HCT116 (cell line): ENCODE results near the gene TBL1X. TPM values are rescaled to one million over a fixed set of nuclear protein-coding genes. Genes with fewer than 3 reads are reported as not detected.

Experiments used
- ATAC-seq: fragments of 200-7000 bp; cut with Tn5 transposase; 2 replicates; pipeline ENCODE4 v1.9.1; 2020; ENCODE audit warnings: mild to moderate bottlenecking, moderate library complexity
- Bru-seq: library from RNA; stranded (reverse); fragments of 400-500 nt; gene quantifications from one replicate; lab custom pipeline; 2021; lab: Mats Ljungman, UMichigan
- BruChase-seq, 2 experiments: library from RNA; stranded (reverse); fragments of 400-500 nt; gene quantifications; one replicate each; lab custom pipeline; 2021; lab: Mats Ljungman, UMichigan
- BruUV-seq: library from RNA; stranded (reverse); fragments of 400-500 nt; replicated peaks from 2 replicates; lab custom pipeline; 2021; lab: Mats Ljungman, UMichigan
- CTCF ChIA-PET: fragments of 300-600 bp; sonication (Branson Sonifier 250); formaldehyde crosslinking; loops from one replicate; lab custom pipeline; 2021; ENCODE audit warnings: antibody characterized with exemption; lab: Charles Lee
- POLR2A ChIA-PET: fragments of 300-600, 350-600 bp; sonication (Branson Sonifier 250); formaldehyde crosslinking; loops from one replicate; lab custom pipeline; 2021; ENCODE audit warnings: antibody characterized with exemption; lab: Charles Lee
- RAD21 ChIA-PET, 2 experiments: fragments of 300-600 bp; sonication (Branson Sonifier 250); formaldehyde crosslinking; loops; one replicate each; lab custom pipeline; 2023; ENCODE audit warnings: low total read pairs in 2 of 2; ENCODE audit not compliant: uncharacterized antibody in 2 of 2, unreplicated experiment in 2 of 2, low non-redundant PET in 1 of 2; lab: Charles Lee
- DNase-seq: peaks from one replicate; pipeline ENCODE4 v3.0.0-alpha.2; 2010; ENCODE audit warnings: low read depth, low spot score
- H2AFZ ChIP-seq: fragments of 200-600 bp; shearing (Covaris generic), sonication (generic); 2 replicates; pipeline ENCODE4 v1.6.1; 2017; ENCODE audit warnings: low read depth, mixed run types, mixed read lengths, antibody characterized with exemption, low read length; ENCODE audit not compliant: poor library complexity, severe bottlenecking
- H3K27ac ChIP-seq: 2 replicates; pipeline ENCODE4 v1.5.1; 2012; ENCODE audit warnings: low read depth, low read length
- H3K27me3 ChIP-seq: fragments of 200-600 bp; sonication (generic); 2 replicates; pipeline ENCODE4 v1.6.1; 2016; ENCODE audit warnings: mixed run types, low read length, mixed read lengths; ENCODE audit not compliant: insufficient read depth
- H3K36me3 ChIP-seq, 2 experiments: fragments of 200-500 bp in 1 of 2; fragments of 200-600 bp in 1 of 2; sonication (Bioruptor generic) in 1 of 2; sonication (generic) in 1 of 2; 2 replicates each; pipeline versions ENCODE4 v1.5.1 to v1.6.1; 2014 to 2016; ENCODE audit warnings: low read length in 2 of 2, inconsistent platforms in 1 of 2, mixed read lengths in 1 of 2, mixed run types in 1 of 2; ENCODE audit not compliant: insufficient read depth in 2 of 2, control insufficient read depth in 1 of 2
- H3K4me1 ChIP-seq, 2 experiments: fragments of 200-600 bp in 1 of 2; sonication (generic) in 1 of 2; 2 replicates each; pipeline versions ENCODE4 v1.5.1 to v1.6.1; 2012 to 2017; ENCODE audit warnings: low read length in 2 of 2, inconsistent platforms in 1 of 2, mild to moderate bottlenecking in 1 of 2, mixed read lengths in 1 of 2, mixed run types in 1 of 2, moderate library complexity in 1 of 2; ENCODE audit not compliant: insufficient read depth in 2 of 2, control insufficient read depth in 1 of 2
- H3K4me2 ChIP-seq: fragments of 200-600 bp; sonication (generic); 2 replicates; pipeline ENCODE4 v1.6.1; 2017; ENCODE audit warnings: mixed run types, low read length, mixed read lengths
- H3K4me3 ChIP-seq, 2 experiments: fragments of 200-600 bp in 1 of 2; sonication (generic) in 1 of 2; replicated peaks in 1 of 2; 2 replicates each; pipeline ENCODE4 v1.5.1; 2011 to 2016; ENCODE audit warnings: low read length in 2 of 2, control low read depth in 1 of 2, low read depth in 1 of 2, mild to moderate bottlenecking in 1 of 2, mixed read lengths in 1 of 2, mixed run types in 1 of 2
- H3K79me2 ChIP-seq: fragments of 200-600 bp; sonication (generic); 2 replicates; pipeline ENCODE4 v1.6.1; 2017; ENCODE audit warnings: mild to moderate bottlenecking, mixed run types, low read length, moderate library complexity, mixed read lengths; ENCODE audit not compliant: insufficient read depth
- H3K9ac ChIP-seq: fragments of 200-600 bp; sonication (generic); 2 replicates; pipeline ENCODE4 v1.6.1; 2016; ENCODE audit warnings: low read length, mixed read lengths
- H3K9me2 ChIP-seq: fragments of 200-600 bp; sonication (generic), shearing (Covaris generic); 2 replicates; pipeline ENCODE4 v1.6.1; 2017; ENCODE audit warnings: mixed run types, mild to moderate bottlenecking, moderate library complexity; ENCODE audit not compliant: insufficient read depth
- H3K9me3 ChIP-seq, 2 experiments: fragments of 200-500 bp in 1 of 2; fragments of 200-600 bp in 1 of 2; sonication (Bioruptor generic) in 1 of 2; sonication (generic) in 1 of 2; 2 replicates each; pipeline ENCODE4 v1.6.1; 2014 to 2017; ENCODE audit warnings: low read length in 2 of 2, mixed read lengths in 2 of 2, inconsistent platforms in 1 of 2, low read depth in 1 of 2, mild to moderate bottlenecking in 1 of 2, mixed run types in 1 of 2, moderate library complexity in 1 of 2; ENCODE audit not compliant: control insufficient read depth in 1 of 2, insufficient read depth in 1 of 2
- H4K20me1 ChIP-seq: fragments of 200-600 bp; sonication (generic), shearing (Covaris generic); 2 replicates; pipeline ENCODE4 v1.6.1; 2017; ENCODE audit warnings: mixed run types, mild to moderate bottlenecking, moderate library complexity; ENCODE audit not compliant: insufficient read depth
- CEBPB ChIP-seq: IDR thresholded peaks from 2 replicates; pipeline ENCODE4 v1.6.1; 2012; ENCODE audit warnings: low read depth
- POLR2AphosphoS5 ChIP-seq: IDR thresholded peaks from 2 replicates; pipeline ENCODE4 v1.6.1; 2011; ENCODE audit warnings: mild to moderate bottlenecking, low read depth, low read length, moderate library complexity
- RAD21 ChIP-seq: IDR thresholded peaks from 2 replicates; pipeline ENCODE4 v1.6.1; 2012; ENCODE audit warnings: low read depth, mild to moderate bottlenecking
- SRF ChIP-seq: IDR thresholded peaks from 2 replicates; pipeline ENCODE4 v1.6.1; 2012; ENCODE audit warnings: low read depth
- TCF7L2 ChIP-seq: IDR thresholded peaks from 2 replicates; pipeline ENCODE4 v1.7.0; 2011; ENCODE audit warnings: borderline replicate concordance, inconsistent platforms; ENCODE audit not compliant: insufficient read depth, insufficient read length; ENCODE audit errors: extremely low read depth
- ZNF274 ChIP-seq: fragments of 200-500 bp; sonication (Bioruptor generic); IDR thresholded peaks from 2 replicates; pipeline ENCODE4 v1.6.1; 2014; ENCODE audit warnings: mild to moderate bottlenecking, low read depth, low read length, inconsistent platforms
- intact Hi-C: fragments of 100-400 bp; cut with micrococcal nuclease; formaldehyde crosslinking; loops from 2 replicates; pipeline ENCODE4 v1.10.0; 2022
- long read RNA-seq: library from polyadenylated mRNA; unstranded; transcript quantifications from one replicate; pipeline ENCODE4 v2.0.0, GENCODE V29; 2021; ENCODE audit not compliant: unreplicated experiment
- polyA plus RNA-seq: library from polyadenylated mRNA; unstranded; fragments of >200 nt; gene quantifications from 2 replicates; pipeline ENCODE4 v1.2.1, GENCODE V29; 2012; ENCODE audit warnings: missing spikeins
- total RNA-seq: library from RNA; stranded (reverse); gene quantifications from one replicate; pipeline ENCODE4 v1.2.1, GENCODE V29; 2021; ENCODE audit not compliant: unreplicated experiment
- TF ChIP-seq, protein P1 (sequence below): IDR thresholded peaks from 2 replicates; pipeline ENCODE4 v1.6.1; 2012
- TF ChIP-seq, protein P2 (sequence below): IDR thresholded peaks from 2 replicates; pipeline ENCODE4 v1.6.1; 2012; ENCODE audit warnings: low read depth

Gene TBL1X
- total RNA-seq (37.8 TPM), Bru-seq, nascent RNA (percentile 83 among the genes with signal in this experiment), BruChase-seq, experiment 1, labeled RNA remaining after a 6-hour chase (percentile 78 among the genes with signal in this experiment), BruChase-seq, experiment 2, labeled RNA remaining after a 2-hour chase (percentile 79 among the genes with signal in this experiment)
- 19.5 and 22.8 TPM in 2 replicates for polyA plus RNA-seq
- long read RNA-seq, full-length matches to known transcripts, result 25 of 102 reads
- long read RNA-seq, partial matches to known transcripts, result 23 of 102 reads
- long read RNA-seq, other reads (novel, unspliced or antisense), result 54 of 102 reads

- intact Hi-C loops, result loop anchor here (2.0 to 5.0 kb wide), 3 partner anchors 243 to 653 kb away; no protein-coding TSS in a partner anchor
- H3K79me2 ChIP-seq, result peaks cover 28% of the 10 kb centered on the region
- CTCF ChIA-PET, result no interaction called here
- peak; percentile 68 for ATAC-seq
- H4K20me1 ChIP-seq, result no peaks in the 10 kb centered on the region
- peak within 1 kb of the TSS; percentile 78 for H3K27ac ChIP-seq
- POLR2A ChIA-PET, result no interaction called here
- DNase-seq, result no peak
- H3K9me3 ChIP-seq, result no peaks in the 10 kb centered on the region
- no TSS peak for BruUV-seq
- H2AFZ ChIP-seq, result no peak within 1 kb of the TSS
- H3K4me1 ChIP-seq, result peaks cover 2 to 33% of the 10 kb centered on the region in 2 experiments; a peak in 3 of 4 replicates
- H3K4me2 ChIP-seq, result peak within 1 kb of the TSS; percentile 76
- no peaks in the 10 kb centered on the region for H3K27me3 ChIP-seq
- peak within 1 kb of the TSS; percentile 52 to 63 for H3K4me3 ChIP-seq
- H3K36me3 ChIP-seq, result no peaks in the 10 kb centered on the region
- TF ChIP-seq, protein P1, sequence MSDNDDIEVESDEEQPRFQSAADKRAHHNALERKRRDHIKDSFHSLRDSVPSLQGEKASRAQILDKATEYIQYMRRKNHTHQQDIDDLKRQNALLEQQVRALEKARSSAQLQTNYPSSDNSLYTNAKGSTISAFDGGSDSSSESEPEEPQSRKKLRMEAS, result no peak
- TF ChIP-seq ZNF274 (no peak), TCF7L2 (no peak), SRF (no peak), CEBPB (no peak), POLR2AphosphoS5 (peak; percentile 46; the same call in 1 of the 2 replicates), RAD21 (no peak)
- TF ChIP-seq, protein P2, sequence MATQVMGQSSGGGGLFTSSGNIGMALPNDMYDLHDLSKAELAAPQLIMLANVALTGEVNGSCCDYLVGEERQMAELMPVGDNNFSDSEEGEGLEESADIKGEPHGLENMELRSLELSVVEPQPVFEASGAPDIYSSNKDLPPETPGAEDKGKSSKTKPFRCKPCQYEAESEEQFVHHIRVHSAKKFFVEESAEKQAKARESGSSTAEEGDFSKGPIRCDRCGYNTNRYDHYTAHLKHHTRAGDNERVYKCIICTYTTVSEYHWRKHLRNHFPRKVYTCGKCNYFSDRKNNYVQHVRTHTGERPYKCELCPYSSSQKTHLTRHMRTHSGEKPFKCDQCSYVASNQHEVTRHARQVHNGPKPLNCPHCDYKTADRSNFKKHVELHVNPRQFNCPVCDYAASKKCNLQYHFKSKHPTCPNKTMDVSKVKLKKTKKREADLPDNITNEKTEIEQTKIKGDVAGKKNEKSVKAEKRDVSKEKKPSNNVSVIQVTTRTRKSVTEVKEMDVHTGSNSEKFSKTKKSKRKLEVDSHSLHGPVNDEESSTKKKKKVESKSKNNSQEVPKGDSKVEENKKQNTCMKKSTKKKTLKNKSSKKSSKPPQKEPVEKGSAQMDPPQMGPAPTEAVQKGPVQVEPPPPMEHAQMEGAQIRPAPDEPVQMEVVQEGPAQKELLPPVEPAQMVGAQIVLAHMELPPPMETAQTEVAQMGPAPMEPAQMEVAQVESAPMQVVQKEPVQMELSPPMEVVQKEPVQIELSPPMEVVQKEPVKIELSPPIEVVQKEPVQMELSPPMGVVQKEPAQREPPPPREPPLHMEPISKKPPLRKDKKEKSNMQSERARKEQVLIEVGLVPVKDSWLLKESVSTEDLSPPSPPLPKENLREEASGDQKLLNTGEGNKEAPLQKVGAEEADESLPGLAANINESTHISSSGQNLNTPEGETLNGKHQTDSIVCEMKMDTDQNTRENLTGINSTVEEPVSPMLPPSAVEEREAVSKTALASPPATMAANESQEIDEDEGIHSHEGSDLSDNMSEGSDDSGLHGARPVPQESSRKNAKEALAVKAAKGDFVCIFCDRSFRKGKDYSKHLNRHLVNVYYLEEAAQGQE, result no peak
- RAD21 ChIA-PET, result no interaction called here
- H3K9ac ChIP-seq, result peak within 1 kb of the TSS; percentile 70
- H3K9me2 ChIP-seq, result no peaks in the 10 kb centered on the region
These were observed at the start of gene TBL1X for GRCh38 chrX:9464435-9465371. TBL1X (plus strand) TSS chrX:9465058; CDS start chrX:9653587, 188,529 bp downstream.
